Left kidney (tissue), 2 donors: ENCODE data around the gene DCDC2B. TPM values are rescaled to one million over a fixed set of nuclear protein-coding genes. Genes with fewer than 3 reads are reported as not detected.

Experiments used
- DNase-seq: peaks from one replicate; pipeline ENCODE4 v3.0.0-alpha.2; 2013
- polyA plus RNA-seq: library from polyadenylated mRNA; unstranded; fragments of 120-200 nt; gene quantifications from one replicate; pipeline ENCODE4 v1.2.1, GENCODE V29; 2013; ENCODE audit not compliant: insufficient read length

The DCDC2B gene
- polyA plus RNA-seq, 1 donor, result 1.9 TPM

DNA sequence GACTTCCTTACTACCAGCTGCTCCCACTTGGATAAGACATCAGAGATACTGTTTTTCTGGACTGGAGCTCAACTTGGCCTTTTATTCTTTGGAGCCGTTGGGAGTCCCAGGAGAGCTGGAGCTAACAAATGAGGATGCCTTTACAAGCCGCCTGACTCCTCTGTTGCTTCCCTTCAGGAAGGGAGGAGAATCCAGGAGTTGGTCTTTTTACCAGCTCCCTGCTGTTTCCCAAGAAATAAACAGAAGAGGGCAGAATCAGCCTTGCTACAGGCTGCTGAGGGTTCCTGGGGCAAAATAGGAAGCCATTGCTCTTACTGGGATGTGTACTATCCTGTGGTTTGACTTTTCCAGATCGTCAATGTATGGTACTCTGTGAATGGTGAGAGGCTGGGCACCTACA is 14.8 kb downstream of the DCDC2B start:
- DNase-seq, result no peak

GRCh38 chr1:32224285-32224684 is 15.4 kb downstream of the DCDC2B start:
- no peak for DNase-seq

DNA sequence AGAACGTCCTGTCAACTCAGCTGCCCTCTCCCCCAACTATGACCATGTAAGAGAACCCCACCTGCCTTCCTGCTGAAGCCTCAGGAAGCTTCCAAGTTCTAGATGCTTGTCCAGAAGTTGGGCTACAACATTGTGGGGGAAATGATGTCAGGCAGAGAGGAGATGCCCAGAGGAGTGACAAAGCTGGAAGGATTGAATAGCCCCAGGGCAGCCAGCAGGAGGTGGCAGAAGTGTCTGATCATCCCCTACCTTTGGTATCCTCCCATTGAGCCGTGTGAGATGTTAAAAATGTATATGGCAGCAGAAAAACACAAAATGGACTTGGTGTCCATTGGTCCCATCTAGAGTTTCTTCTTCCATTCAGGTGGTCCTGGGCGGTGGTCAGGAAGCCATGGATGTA is 19.9 kb downstream of the DCDC2B start:
- no peak for DNase-seq

- no peak for DNase-seq
These were observed 23.0 kb downstream of the DCDC2B start for GRCh38 chr1:32231843-32232432.

DNA sequence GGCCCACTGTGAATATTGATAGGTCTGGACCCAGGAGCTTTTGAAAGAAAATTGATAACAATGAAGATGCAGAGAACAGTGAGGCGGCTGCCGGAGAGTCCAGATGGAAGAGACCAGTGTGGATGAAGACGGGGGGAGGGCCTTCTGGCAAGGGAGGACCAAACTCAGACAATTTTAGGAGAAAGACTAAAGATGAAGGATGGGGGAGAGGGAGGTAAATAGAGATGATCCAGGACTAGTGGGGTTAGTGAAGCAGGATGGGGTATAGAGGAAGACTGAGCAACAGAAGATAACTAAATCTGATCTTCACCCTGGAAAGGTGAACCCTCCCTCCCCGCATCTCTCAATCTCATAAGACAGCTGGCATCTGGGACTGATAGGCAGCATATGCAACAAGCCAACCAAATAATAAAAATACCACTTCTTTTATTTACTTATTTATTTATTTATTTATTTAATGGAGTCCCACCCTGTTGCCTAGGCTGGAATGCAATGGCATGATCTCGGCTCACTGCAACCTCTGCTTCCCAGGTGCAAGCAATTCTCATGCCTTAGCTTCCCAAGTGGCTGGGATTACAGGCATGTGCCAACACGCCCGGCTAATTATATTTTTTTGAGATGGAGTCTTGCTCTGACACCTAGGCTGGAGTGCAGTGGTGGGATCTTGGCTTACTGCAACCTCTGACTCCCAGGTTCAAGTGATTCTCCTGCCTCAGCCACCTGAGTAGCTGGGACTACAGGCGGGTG is 23.8 kb downstream of the DCDC2B start:
- no peak for DNase-seq

GRCh38 chr1:32234792-32235191 is 25.9 kb downstream of the DCDC2B start:
- no peak for DNase-seq

DNA sequence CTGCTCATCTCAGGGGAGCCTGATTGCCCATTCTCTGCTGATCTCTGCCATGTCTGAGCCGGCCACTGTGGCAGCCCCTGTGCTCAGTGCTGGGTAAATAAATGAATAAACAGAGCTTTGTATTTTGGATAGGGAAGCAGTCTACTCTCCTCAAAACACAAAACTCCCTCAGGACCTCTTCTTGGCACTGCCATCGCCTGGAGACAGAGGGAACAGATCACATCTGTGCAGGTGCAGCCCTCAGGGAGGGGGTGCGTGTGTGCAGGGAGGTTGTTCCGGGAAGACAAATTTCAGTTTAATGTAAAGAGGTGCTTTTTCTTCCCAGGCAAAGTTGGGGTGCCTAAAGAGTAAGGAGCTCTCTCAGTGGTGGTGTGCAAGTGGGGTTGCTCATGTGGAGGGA is 30.4 kb downstream of the DCDC2B start:
- no peak for DNase-seq

GRCh38 chr1:32239790-32240139 is 30.9 kb downstream of the DCDC2B start:
- no peak for DNase-seq

DNA sequence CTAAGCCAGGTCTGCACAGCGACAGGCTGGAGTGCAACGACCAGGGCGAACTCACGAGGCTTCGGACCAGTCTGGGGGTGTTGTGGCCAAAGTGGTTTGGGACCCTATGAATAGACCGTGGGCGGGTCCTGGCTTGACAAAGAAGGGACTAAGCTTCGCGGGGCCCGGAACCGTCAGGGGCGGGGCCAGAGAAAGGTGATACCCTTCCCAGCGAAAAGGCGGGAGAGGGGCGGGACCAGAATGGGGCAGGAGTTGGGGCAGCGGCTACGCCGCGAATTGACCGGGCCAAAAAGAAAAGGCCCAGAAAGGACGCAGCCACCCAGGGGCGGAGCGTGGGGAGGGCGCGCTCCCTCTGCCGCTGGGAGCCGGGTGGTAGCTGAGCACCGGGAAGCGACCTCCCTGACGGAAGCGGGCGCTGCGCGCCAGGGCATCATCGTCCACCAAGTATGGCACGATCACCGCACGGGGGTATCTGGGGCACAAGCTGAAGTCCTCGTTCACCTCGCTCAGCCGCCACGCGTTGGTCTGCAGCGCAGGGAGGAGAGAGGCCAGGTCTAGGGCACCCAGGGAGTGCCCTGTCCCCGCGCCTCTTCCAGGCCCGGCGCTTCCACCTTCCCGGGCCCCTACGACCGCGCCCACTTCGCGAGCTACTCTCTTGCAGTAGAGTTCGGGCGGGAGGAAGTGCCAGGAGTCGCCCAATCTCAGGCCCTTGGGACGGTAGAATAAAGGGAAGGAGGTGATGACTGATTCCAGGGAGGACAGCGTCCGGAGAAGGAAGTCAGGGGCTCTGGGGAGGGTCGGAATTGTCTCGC is 31.5 kb downstream of the DCDC2B start:
- DNase-seq, result peak; percentile 81

GRCh38 chr1:32241001-32241763 is 32.3 kb downstream of the DCDC2B start:
- peak; percentile 70 for DNase-seq

- no peak for DNase-seq
These were observed 33.5 kb downstream of the DCDC2B start for GRCh38 chr1:32242341-32242851.

- no peak for DNase-seq
These were observed 38.0 kb downstream of the DCDC2B start, which contains the start of gene FAM167B for GRCh38 chr1:32246888-32247273. Gene FAM167B, plus strand, starts transcription at chr1:32247222. Its CDS starts 200 bp downstream, at chr1:32247422.

DNA sequence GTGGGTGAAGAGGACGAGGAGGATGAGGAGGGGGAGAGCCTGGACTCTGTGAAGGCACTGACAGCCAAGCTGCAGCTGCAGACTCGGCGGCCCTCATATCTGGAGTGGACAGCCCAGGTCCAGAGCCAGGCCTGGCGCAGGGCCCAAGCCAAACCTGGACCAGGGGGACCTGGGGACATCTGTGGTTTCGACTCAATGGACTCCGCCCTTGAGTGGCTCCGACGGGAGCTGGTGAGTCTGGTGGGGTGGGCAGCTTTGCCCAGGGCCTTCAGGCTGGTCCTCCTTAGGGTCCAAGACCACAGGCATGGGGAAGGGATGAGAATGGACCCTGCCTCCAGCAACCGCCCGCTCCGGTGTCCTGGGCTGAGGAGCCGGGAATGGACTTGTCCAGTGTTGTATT is 38.6 kb downstream of the DCDC2B start:
- DNase-seq, result no peak

DNA sequence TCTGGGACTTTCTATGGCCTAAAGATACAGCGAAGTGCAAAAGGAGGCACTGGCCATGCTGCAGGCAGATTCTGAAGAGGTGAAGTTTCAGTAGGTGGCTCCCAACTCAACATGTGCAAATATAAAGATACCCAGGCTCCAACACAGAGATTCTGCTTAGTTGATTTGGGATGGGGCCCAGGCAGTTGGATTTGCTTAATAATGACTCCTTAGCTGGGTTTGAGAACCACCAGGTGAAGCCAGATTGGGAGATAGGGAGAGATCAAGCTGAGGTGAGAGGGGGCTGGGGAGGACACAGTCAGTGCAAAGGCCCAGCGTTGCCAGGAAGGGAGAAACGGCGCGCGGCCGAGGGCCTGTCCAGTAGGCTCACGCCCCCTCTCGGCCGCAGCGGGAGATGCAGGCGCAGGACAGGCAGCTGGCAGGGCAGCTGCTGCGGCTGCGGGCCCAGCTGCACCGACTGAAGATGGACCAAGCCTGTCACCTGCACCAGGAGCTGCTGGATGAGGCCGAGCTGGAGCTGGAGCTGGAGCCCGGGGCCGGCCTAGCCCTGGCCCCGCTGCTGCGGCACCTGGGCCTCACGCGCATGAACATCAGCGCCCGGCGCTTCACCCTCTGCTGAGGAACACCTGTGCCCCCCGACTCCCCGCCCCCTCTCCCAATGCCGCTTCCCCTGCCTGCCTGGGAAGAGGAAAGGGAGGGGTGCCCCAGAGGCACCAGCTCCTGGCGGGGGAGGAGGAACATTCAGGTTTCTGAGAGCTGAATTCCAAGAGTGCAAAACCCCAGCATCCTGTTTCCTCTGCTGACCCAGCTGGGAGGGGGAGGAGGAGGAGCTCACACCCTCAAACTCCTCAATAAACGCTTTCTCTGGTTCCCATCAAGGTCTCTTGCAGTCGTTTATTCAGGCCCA is 39.3 kb downstream of the DCDC2B start:
- no peak for DNase-seq

DNA sequence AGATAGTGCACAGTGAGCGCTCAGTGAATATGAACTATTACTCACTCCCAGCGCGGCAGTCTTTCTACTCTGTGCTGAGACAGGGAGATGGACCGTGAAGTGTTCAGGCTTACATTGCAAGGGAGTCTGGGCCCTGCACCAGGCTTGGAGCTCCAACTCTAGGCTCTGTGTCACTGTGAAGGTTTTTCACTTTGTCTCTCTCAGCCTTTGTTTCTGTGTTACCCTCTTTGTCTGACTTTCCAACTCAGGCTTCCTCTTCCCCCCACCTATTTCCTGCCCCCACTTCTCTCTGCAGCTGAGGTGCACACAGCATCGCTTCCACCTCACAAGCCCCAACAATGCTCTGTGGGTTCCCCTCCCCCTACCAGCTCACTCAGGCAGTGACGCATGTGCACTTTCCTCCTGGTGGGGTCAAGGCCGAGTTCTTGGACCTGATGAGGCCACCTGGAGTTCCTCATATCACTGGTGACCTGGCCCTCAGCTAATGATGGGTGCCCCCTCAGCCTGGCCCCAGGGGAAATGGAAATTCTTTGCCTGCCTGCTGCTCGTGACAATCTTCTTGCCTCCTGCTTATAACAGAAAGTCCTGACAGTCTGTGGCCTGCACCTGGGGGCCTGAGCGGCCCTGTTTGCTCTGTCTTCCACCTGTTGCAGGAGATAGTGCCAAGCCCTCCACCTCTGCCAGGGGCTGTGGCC is 41.1 kb downstream of the DCDC2B start:
- no peak for DNase-seq

DNA sequence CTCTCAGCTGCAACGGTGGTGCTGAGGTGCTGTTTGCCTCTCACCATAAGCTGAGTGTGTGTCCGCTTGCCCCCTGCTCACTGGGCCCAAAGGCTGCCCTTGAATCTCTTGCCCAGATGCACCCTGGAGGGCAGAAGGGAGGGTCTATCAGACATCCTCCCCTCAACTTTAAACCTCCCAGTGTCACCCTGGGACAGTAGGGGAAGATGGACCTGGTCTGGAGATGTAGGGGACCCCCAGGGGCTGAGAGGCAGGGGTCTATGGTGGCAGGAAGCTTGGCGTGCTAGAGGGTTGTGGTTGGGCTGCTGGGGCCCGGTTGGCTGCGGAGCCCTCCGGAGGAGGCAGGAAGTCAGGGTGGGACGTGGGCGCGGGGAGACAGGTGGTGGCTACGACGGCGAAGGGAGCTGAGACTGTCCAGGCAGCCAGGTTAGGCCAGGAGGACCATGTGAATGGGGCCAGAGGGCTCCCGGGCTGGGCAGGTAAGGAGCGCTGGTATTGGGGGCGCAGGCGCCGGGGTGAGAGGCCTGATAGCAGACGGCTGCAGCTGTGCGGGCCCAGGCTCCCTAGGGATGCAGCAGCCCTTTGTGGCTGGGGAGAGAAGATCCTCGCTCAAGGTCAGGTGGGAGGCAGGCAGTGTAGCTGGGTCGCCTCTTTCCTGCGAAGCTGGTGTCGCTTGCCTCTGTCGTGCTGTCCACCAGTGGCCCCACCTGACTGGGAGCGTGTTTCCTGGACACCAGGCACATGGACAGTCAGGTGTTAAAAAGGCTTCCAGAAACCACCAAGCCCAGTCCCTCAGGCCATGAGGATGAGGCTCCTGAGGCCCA is 42.2 kb downstream of the DCDC2B start, which contains the start of gene LCK:
TSS of gene LCK (plus strand) at position 373 of the 824 bp plus-strand sequence. CDS start 23,065 bp downstream, outside the sequence.
- DNase-seq, result no peak

DNA sequence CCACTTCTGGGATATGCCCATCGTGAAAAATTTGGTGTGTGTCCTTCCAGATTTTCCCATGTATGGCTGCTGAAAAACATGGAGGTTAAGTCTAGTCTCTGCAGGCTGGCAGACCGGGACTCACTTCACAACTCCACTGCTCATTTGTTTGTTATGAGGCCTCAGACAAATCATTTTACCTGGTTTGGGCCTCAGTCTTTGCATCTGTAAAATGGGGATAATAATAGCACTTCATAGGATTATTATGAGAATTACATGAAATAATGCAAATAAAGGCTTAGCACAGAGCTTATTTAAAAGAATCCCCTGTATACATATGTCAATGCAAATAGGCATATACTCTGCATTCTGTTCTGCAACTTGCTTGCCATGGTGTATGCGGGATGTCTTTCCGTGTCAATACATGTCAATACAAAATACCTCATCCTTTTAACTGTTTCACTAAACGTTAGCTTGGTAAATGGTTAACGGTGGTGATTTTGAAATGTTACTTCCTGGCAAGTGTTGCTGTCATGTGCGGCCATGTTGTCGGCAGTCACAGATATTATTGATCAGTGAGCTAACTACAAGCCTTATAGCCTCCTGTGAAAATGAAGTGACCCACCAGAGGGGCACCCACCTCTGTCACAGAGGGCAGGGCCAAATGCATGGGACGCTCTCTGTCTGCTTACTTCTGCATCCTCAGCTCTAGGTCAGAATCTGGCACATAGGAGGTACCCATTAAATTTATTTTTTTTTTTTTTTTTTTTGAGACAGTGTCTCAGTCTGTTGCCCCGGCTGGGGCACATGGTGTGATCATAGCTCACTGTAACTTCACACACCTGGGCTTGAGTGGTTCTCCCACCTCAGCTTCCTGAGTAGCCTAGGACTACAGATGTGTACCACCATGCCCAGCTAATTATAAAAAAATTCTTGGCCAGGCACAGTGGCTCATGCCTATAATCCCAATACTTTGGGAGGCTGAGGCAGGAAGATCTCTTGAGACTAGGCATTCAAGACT is 46.5 kb downstream of the DCDC2B start:
- no peak for DNase-seq
